Measurements from ENCODE around the gene SIKE1.
"Not testable (repeated sequence)": the region's sequence is repeated elsewhere in the genome, so short reads cannot be mapped to it uniquely, and the experiment has no call there.

Gene SIKE1

DNA sequence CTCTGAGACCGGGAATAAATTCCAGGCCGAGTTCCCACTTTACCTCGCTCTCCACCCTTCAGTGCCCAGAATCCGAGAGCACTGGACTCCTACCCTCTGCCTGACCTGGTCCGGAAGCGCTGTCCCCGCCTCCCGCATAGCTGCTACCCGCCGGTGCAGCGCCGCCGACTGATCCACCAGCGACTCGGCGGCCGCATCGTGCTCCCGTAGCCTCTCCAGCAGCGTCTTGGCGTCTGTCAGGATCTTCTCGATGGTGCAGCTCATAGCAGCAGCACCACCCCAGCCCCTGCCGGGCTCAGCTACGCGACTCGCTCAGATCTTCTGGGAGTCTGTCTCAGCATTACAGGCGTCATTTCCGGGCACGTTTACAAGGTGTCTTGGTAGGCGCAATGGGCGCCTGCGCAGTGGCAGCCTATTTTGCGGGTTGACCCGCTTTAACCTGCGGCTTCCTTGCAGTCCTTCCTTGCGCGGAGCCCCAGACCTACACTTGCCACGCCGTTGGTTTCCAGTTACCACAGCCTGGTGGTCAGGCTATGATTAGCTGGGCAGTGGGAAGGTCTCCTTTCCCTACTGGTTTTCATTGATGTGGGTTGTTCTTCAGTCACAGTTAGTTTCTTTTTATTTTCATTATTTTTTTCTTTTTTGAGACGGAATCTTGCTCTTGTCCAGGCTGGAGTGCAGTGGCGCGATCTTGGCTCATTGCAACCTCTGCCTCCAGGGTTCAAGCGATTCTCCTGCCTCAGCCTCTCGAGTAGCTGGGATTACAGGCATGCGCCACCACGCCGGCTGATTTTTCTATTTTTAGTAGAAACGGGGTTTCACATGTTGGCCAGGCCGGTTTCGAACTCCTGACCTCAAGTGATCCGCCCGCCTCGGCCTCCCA is at the start of gene SIKE1:
Gene SIKE1, minus strand, starts transcription at position 342 of the 883 bp plus-strand sequence. Its CDS starts 78 bp downstream, at position 264.
- no peak for TF ChIP-seq CTCF (IDR thresholded peaks at IDR 0.05; ENCODE audit: extremely low read depth, missing control alignments)
- DNase-seq (ENCODE audit: low spot score): peak; percentile 90

DNA sequence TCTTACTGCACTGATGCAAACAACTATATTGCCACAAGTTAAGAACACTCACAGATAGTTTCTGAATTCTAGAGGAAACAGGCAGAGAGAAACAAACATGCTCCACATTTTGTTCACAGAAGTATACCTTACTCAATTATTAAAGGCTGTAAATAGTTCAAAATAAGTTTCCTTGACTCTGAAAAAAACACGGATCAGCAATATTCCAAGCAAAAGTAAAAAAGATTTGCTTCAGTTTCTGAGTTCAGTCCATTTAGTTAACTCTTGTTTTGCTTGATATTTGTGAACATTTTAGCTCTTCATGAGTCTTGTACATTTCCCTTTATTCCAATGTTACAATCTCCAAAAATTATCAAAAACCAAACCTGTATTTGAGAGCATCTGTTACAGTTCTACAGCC is 49.6 kb upstream of the SIKE1 start:
- DNase-seq (ENCODE audit: low spot score): not testable (repeated sequence)

DNA sequence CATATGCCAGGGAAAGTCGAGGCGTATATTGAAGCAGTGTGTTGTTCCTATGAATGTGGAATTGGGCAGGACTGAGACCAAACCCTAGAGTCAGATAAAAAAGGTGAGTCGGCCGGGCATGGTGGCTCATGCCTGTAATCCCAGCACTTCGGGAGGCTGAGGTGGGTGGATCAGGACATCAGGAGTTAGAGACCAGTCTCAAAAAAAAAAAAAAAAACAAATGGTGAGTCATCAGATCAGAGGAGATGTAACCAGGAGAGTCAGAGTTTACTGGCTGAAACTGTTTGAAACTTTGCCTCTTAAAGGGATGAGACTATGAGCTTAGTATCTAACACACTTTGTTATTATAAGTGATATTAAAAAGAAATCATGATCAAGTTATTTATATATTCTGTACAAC is 47.8 kb upstream of the SIKE1 start:
- DNase-seq (ENCODE audit: low spot score): no peak

GRCh38 chr1:114821978-114822377 is 41.5 kb upstream of the SIKE1 start:
- no peak for TF ChIP-seq CTCF (IDR thresholded peaks at IDR 0.05; ENCODE audit: extremely low read depth, missing control alignments)
- DNase-seq (ENCODE audit: low spot score): no peak

More for the DNA sequence above, 47.8 kb upstream of the SIKE1 start:
- no peak for TF ChIP-seq CTCF (IDR thresholded peaks at IDR 0.05; ENCODE audit: extremely low read depth, missing control alignments)

- TF ChIP-seq CTCF (IDR thresholded peaks at IDR 0.05; ENCODE audit: extremely low read depth, missing control alignments): no peak
- DNase-seq (ENCODE audit: low spot score): no peak
Measured at GRCh38 chr1:114820392-114820791, 39.9 kb upstream of the SIKE1 start.

GRCh38 chr1:114819869-114820268 is 39.4 kb upstream of the SIKE1 start:
- no peak for DNase-seq (ENCODE audit: low spot score)
- no peak for TF ChIP-seq CTCF (IDR thresholded peaks at IDR 0.05; ENCODE audit: extremely low read depth, missing control alignments)

- not testable (repeated sequence) for DNase-seq (ENCODE audit: low spot score)
Measured at GRCh38 chr1:114804449-114804848, 24.0 kb upstream of the SIKE1 start.

DNA sequence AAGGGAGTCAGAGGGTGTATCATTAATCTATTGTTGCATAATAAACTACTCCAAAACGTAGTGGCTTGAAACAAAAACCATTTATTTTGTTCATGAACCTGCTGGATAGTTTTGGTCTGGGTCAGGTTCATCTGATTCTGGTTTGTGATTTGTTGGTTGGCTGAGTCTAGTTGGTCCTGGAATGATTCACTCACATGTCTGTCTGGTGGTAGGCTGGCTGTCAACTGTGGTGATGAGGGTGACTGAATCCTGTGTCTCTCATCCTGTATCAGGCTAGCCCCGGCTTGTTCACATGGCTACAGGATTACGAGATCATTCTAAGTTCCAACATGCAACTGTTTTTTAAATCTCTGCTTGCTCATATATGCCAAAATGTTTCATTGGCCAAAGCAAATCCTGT is 22.5 kb upstream of the SIKE1 start:
- TF ChIP-seq CTCF (IDR thresholded peaks at IDR 0.05; ENCODE audit: extremely low read depth, missing control alignments): no peak
- DNase-seq (ENCODE audit: low spot score): peak; percentile 16
